ENCODE measurements around the gene SEMA5A. TPM values are rescaled to one million over a fixed set of nuclear protein-coding genes. Genes with fewer than 3 reads are reported as not detected.

Gene SEMA5A
- polyA plus RNA-seq, 1 donor from 2014 or later = 3.2 TPM

- no peak overlapping the region for H3K27ac ChIP-seq (ENCODE audit: low read length)
- H3F3A ChIP-seq (ENCODE audit: insufficient read depth, low read length, poor library complexity, severe bottlenecking) = no peaks in the 10 kb centered on the region
- H3K27me3 ChIP-seq (ENCODE audit: insufficient read depth, low read depth, low read length) = no peaks in the 10 kb centered on the region
- H3K4me3 ChIP-seq (ENCODE audit: low read length) = no peak overlapping the region
- no peak overlapping the region for H3K4me2 ChIP-seq (ENCODE audit: low read length)
- H3K9me2 ChIP-seq (ENCODE audit: insufficient read depth, low read length) = no peaks in the 10 kb centered on the region
- TF ChIP-seq TAF1 (IDR thresholded peaks at IDR 0.05; ENCODE audit: low read depth) (no peak), MXI1 (conservative IDR thresholded peaks at IDR 0.05; ENCODE audit: poor library complexity, severe bottlenecking) (no peak), POLR2AphosphoS5 (IDR thresholded peaks at IDR 0.05) (no peak), CTCF (IDR thresholded peaks at IDR 0.05; ENCODE audit: poor library complexity, severe bottlenecking) (no peak), EP300 (conservative IDR thresholded peaks at IDR 0.05; ENCODE audit: poor library complexity, severe bottlenecking) (no peak), RAD21 (conservative IDR thresholded peaks at IDR 0.05) (no peak), SMC3 (conservative IDR thresholded peaks at IDR 0.05; ENCODE audit: poor library complexity) (no peak), REST (IDR thresholded peaks at IDR 0.05; ENCODE audit: borderline replicate concordance) (no peak), EZH2 (IDR thresholded peaks at IDR 0.05; ENCODE audit: borderline replicate concordance, insufficient read depth, low read length, poor library complexity, severe bottlenecking) (no peak)
- H3K36me3 ChIP-seq (ENCODE audit: insufficient read depth, low read length) = no peaks in the 10 kb centered on the region
- no peaks in the 10 kb centered on the region for H3K9me3 ChIP-seq (ENCODE audit: low read length)
- no peaks in the 10 kb centered on the region for H4K20me1 ChIP-seq (ENCODE audit: insufficient read depth)
- no peaks in the 10 kb centered on the region for H3K79me2 ChIP-seq (replicated peaks; ENCODE audit: insufficient read depth, low read length)
- H3K9ac ChIP-seq (ENCODE audit: low read length) = no peak overlapping the region
- no peak overlapping the region for H2AFZ ChIP-seq (ENCODE audit: low read depth, low read length)
Measured at GRCh38 chr5:9056046-9056445, 489.8 kb downstream of the SEMA5A start.

GRCh38 chr5:9054821-9055589 lies 490.9 kb downstream of the SEMA5A start:
- no peak for TF ChIP-seq POLR2AphosphoS5 (IDR thresholded peaks at IDR 0.05)
- no peak for TF ChIP-seq MXI1 (conservative IDR thresholded peaks at IDR 0.05; ENCODE audit: poor library complexity, severe bottlenecking)
- TF ChIP-seq EP300 (conservative IDR thresholded peaks at IDR 0.05; ENCODE audit: poor library complexity, severe bottlenecking) = no peak
- TF ChIP-seq RAD21 (conservative IDR thresholded peaks at IDR 0.05) = no peak
- TF ChIP-seq SMC3 (conservative IDR thresholded peaks at IDR 0.05; ENCODE audit: poor library complexity) = no peak
- no peak for TF ChIP-seq EZH2 (IDR thresholded peaks at IDR 0.05; ENCODE audit: borderline replicate concordance, insufficient read depth, low read length, poor library complexity, severe bottlenecking)
- no peak for TF ChIP-seq REST (IDR thresholded peaks at IDR 0.05; ENCODE audit: borderline replicate concordance)
- no peak for TF ChIP-seq TAF1 (IDR thresholded peaks at IDR 0.05; ENCODE audit: low read depth)
- no peak for TF ChIP-seq CTCF (IDR thresholded peaks at IDR 0.05; ENCODE audit: poor library complexity, severe bottlenecking)
- H3K9me2 ChIP-seq (ENCODE audit: insufficient read depth, low read length) = no peaks in the 10 kb centered on the region
- H3F3A ChIP-seq (ENCODE audit: insufficient read depth, low read length, poor library complexity, severe bottlenecking) = no peaks in the 10 kb centered on the region
- no peaks in the 10 kb centered on the region for H4K20me1 ChIP-seq (ENCODE audit: insufficient read depth)
- H3K9me3 ChIP-seq (ENCODE audit: low read length) = no peaks in the 10 kb centered on the region
- no peaks in the 10 kb centered on the region for H3K27me3 ChIP-seq (ENCODE audit: insufficient read depth, low read depth, low read length)
- H3K9ac ChIP-seq (ENCODE audit: low read length) = no peak overlapping the region
- no peak overlapping the region for H3K27ac ChIP-seq (ENCODE audit: low read length)
- no peaks in the 10 kb centered on the region for H3K36me3 ChIP-seq (ENCODE audit: insufficient read depth, low read length)
- no peak overlapping the region for H3K4me3 ChIP-seq (ENCODE audit: low read length)
- no peak overlapping the region for H2AFZ ChIP-seq (ENCODE audit: low read depth, low read length)
- no peak overlapping the region for H3K4me2 ChIP-seq (ENCODE audit: low read length)
- H3K79me2 ChIP-seq (replicated peaks; ENCODE audit: insufficient read depth, low read length) = no peaks in the 10 kb centered on the region
